ENCODE measurements around the gene GLI1.

- TF ChIP-seq GATA2 (IDR thresholded peaks at IDR 0.05; ENCODE audit: low read depth, low read length), result no peak
- no peak for TF ChIP-seq GATA3 (IDR thresholded peaks at IDR 0.05; ENCODE audit: low read depth, low read length)
Observed at GRCh38 chr12:57454566-57455373, 4.8 kb upstream of the GLI1 start, which contains the start of gene INHBE.
